Neural progenitor cell (in vitro differentiated cells): ENCODE measurements around the gene TOM1. TPM values are rescaled to one million over a fixed set of nuclear protein-coding genes. Genes with fewer than 3 reads are reported as not detected.
A peak's percentile ranks its signal among the peaks of the same experiment; 100 is the strongest.

ENCODE experiments used
- DNase-seq: peaks from one replicate; pipeline ENCODE4 v3.0.0-alpha.2; 2016; ENCODE audit warnings: low spot score
- H2AFZ ChIP-seq: fragments of 200-600 bp; sonication (generic); replicated peaks from 2 replicates; pipeline ENCODE4 v1.6.1; 2016; ENCODE audit warnings: antibody characterized with exemption
- H3F3A ChIP-seq: fragments of 200-600 bp; sonication (generic); 2 replicates; pipeline ENCODE4 v1.6.1; 2016; ENCODE audit warnings: antibody characterized with exemption, low read depth
- H3K27ac ChIP-seq: fragments of 200-600 bp; sonication (generic); 2 replicates; pipeline ENCODE4 v1.5.1; 2016; ENCODE audit warnings: mild to moderate bottlenecking
- H3K27me3 ChIP-seq: fragments of 200-600 bp; sonication (generic); 2 replicates; pipeline ENCODE4 v1.6.1; 2016; ENCODE audit warnings: mild to moderate bottlenecking, moderate library complexity
- H3K36me3 ChIP-seq: fragments of 200-600 bp; sonication (generic); 2 replicates; pipeline ENCODE4 v1.5.1; 2016
- H3K4me1 ChIP-seq: fragments of 200-600 bp; sonication (generic); 2 replicates; pipeline ENCODE4 v1.6.1; 2016; ENCODE audit warnings: mixed run types
- H3K4me2 ChIP-seq: fragments of 200-600 bp; sonication (generic); 2 replicates; pipeline ENCODE4 v1.6.1; 2016
- H3K4me3 ChIP-seq: fragments of 200-600 bp; sonication (generic); 2 replicates; pipeline ENCODE4 v1.5.1; 2016
- H3K79me2 ChIP-seq: fragments of 200-600 bp; sonication (generic); 2 replicates; pipeline ENCODE4 v1.6.1; 2016; ENCODE audit warnings: low read depth
- H3K9ac ChIP-seq: fragments of 200-600 bp; sonication (generic); 2 replicates; pipeline ENCODE4 v1.6.1; 2016
- H3K9me3 ChIP-seq: fragments of 200-600 bp; sonication (generic); 2 replicates; pipeline ENCODE4 v1.5.1; 2016; ENCODE audit warnings: low read depth
- H4K20me1 ChIP-seq: fragments of 200-600 bp; sonication (generic); 2 replicates; pipeline ENCODE4 v1.6.1; 2016; ENCODE audit warnings: low read depth
- H3K27ac Mint-ChIP-seq: 3 replicates; pipeline ENCODE4 v1.8.0; 2021; ENCODE audit warnings: mixed read lengths
- H3K27me3 Mint-ChIP-seq: 2 replicates; pipeline ENCODE4 v1.8.0; 2022; ENCODE audit warnings: low read depth, mild to moderate bottlenecking, inconsistent platforms, moderate library complexity, mixed read lengths; ENCODE audit not compliant: insufficient read depth
- H3K36me3 Mint-ChIP-seq: 3 replicates; pipeline ENCODE4 v1.8.0; 2021; ENCODE audit warnings: mixed read lengths
- H3K4me1 Mint-ChIP-seq: 3 replicates; pipeline ENCODE4 v1.8.0; 2021; ENCODE audit warnings: mixed read lengths
- H3K4me3 Mint-ChIP-seq: 3 replicates; pipeline ENCODE4 v1.8.0; 2021; ENCODE audit warnings: mild to moderate bottlenecking, moderate library complexity, mixed read lengths
- H3K9me3 Mint-ChIP-seq: 3 replicates; pipeline ENCODE4 v1.8.0; 2020; ENCODE audit warnings: mixed read lengths
- CTCF ChIP-seq: fragments of 200-600 bp; sonication (generic); IDR thresholded peaks from 2 replicates; pipeline ENCODE4 v1.5.1; 2017; ENCODE audit warnings: antibody characterized with exemption, mild to moderate bottlenecking
- EZH2 ChIP-seq: fragments of 200-600 bp; sonication (generic); IDR thresholded peaks from 2 replicates; pipeline ENCODE4 v1.6.1; 2017; ENCODE audit warnings: antibody characterized with exemption, mild to moderate bottlenecking, moderate library complexity
- EZH2phosphoT487 ChIP-seq: fragments of 200-600 bp; sonication (generic); IDR thresholded peaks from 2 replicates; pipeline ENCODE4 v1.6.1; 2017; ENCODE audit warnings: antibody characterized with exemption
- total RNA-seq: library from RNA; depleted of rRNA; stranded (reverse); fragments of >200 nt; gene quantifications from 2 replicates; pipeline ENCODE4 v1.2.3, GENCODE V29; 2015; ENCODE audit warnings: low replicate concordance

The TOM1 gene
- total RNA-seq, 1 donor from 2014 or later, result 28.6 TPM

GRCh38 chr22:35390933-35391332, 91.2 kb downstream of the TOM1 start:
- Histone ChIP-seq H3K4me2 (no peak overlapping the region), H3K9me3 (no peaks in the 10 kb centered on the region), H3K79me2 (no peaks in the 10 kb centered on the region), H3K4me1 (peaks cover 11% of the 10 kb centered on the region), H2AFZ (no peak overlapping the region), H3K36me3 (no peaks in the 10 kb centered on the region), H3K27me3 (no peaks in the 10 kb centered on the region), H3F3A (peaks cover 15% of the 10 kb centered on the region), H3K4me3 (no peak overlapping the region), H4K20me1 (no peaks in the 10 kb centered on the region), H3K27ac (no peak overlapping the region), H3K9ac (no peak overlapping the region)
- Mint-ChIP-seq H3K36me3 (no peaks in the 10 kb centered on the region), H3K9me3 (no peaks in the 10 kb centered on the region), H3K4me3 (no peak overlapping the region), H3K4me1 (peaks cover 14% of the 10 kb centered on the region), H3K27ac (no peak overlapping the region), H3K27me3 (peaks cover 6% of the 10 kb centered on the region)
- TF ChIP-seq EZH2 (no peak), EZH2phosphoT487 (no peak)
- DNase-seq, result no peak

GRCh38 chr22:35392357-35392756, 92.7 kb downstream of the TOM1 start:
- Histone ChIP-seq H3F3A (peaks cover 19% of the 10 kb centered on the region), H2AFZ (no peak overlapping the region), H3K79me2 (no peaks in the 10 kb centered on the region), H3K36me3 (no peaks in the 10 kb centered on the region), H3K9ac (no peak overlapping the region), H3K4me3 (no peak overlapping the region), H3K27ac (no peak overlapping the region), H4K20me1 (no peaks in the 10 kb centered on the region), H3K4me2 (no peak overlapping the region), H3K9me3 (no peaks in the 10 kb centered on the region), H3K27me3 (no peaks in the 10 kb centered on the region), H3K4me1 (peaks cover 10% of the 10 kb centered on the region)
- H3K4me1 Mint-ChIP-seq, result peaks cover 21% of the 10 kb centered on the region
- no peak for DNase-seq
- TF ChIP-seq EZH2phosphoT487, result no peak
- TF ChIP-seq CTCF, result no peak
- no peak for TF ChIP-seq EZH2
- no peaks in the 10 kb centered on the region for H3K36me3 Mint-ChIP-seq
- H3K9me3 Mint-ChIP-seq, result no peaks in the 10 kb centered on the region
- H3K27ac Mint-ChIP-seq, result no peak overlapping the region
- peaks cover 6% of the 10 kb centered on the region for H3K27me3 Mint-ChIP-seq
- H3K4me3 Mint-ChIP-seq, result no peak overlapping the region

- Histone ChIP-seq H3K79me2 (no peaks in the 10 kb centered on the region), H3K9me3 (no peaks in the 10 kb centered on the region), H3K27me3 (no peaks in the 10 kb centered on the region), H3K27ac (no peak overlapping the region), H3K36me3 (no peaks in the 10 kb centered on the region), H3K4me1 (no peaks in the 10 kb centered on the region), H3F3A (peaks cover 9% of the 10 kb centered on the region), H3K4me3 (no peak overlapping the region), H4K20me1 (no peaks in the 10 kb centered on the region), H3K4me2 (no peak overlapping the region), H3K9ac (no peak overlapping the region), H2AFZ (no peak overlapping the region)
- Mint-ChIP-seq H3K4me3 (no peak overlapping the region), H3K27ac (peak overlapping the region; percentile 15), H3K4me1 (peaks cover 22% of the 10 kb centered on the region), H3K27me3 (peaks cover 3% of the 10 kb centered on the region), H3K36me3 (no peaks in the 10 kb centered on the region), H3K9me3 (no peaks in the 10 kb centered on the region)
- DNase-seq, result no peak
- no peak for TF ChIP-seq CTCF
- TF ChIP-seq EZH2, result no peak
- no peak for TF ChIP-seq EZH2phosphoT487
Measured at GRCh38 chr22:35393116-35394010, 93.7 kb downstream of the TOM1 start.

GRCh38 chr22:35394011-35394312, 94.3 kb downstream of the TOM1 start:
- H3K27ac Mint-ChIP-seq, result peak overlapping the region; percentile 50
- H3K27me3 Mint-ChIP-seq, result peaks cover 3% of the 10 kb centered on the region
- no peaks in the 10 kb centered on the region for H3K9me3 Mint-ChIP-seq
- H3K4me1 Mint-ChIP-seq, result peaks cover 25% of the 10 kb centered on the region
- Histone ChIP-seq H3K4me3 (no peak overlapping the region), H3K4me2 (no peak overlapping the region), H3K79me2 (no peaks in the 10 kb centered on the region), H3K27ac (no peak overlapping the region), H2AFZ (no peak overlapping the region), H4K20me1 (no peaks in the 10 kb centered on the region), H3K4me1 (no peaks in the 10 kb centered on the region), H3K36me3 (no peaks in the 10 kb centered on the region), H3K9me3 (no peaks in the 10 kb centered on the region), H3F3A (peaks cover 9% of the 10 kb centered on the region), H3K9ac (no peak overlapping the region), H3K27me3 (no peaks in the 10 kb centered on the region)
- no peak for TF ChIP-seq EZH2phosphoT487
- no peak for TF ChIP-seq EZH2
- no peak for TF ChIP-seq CTCF
- H3K4me3 Mint-ChIP-seq, result no peak overlapping the region
- no peak for DNase-seq
- H3K36me3 Mint-ChIP-seq, result no peaks in the 10 kb centered on the region
